Tibial nerve (tissue), 3 donors: ENCODE results near the gene CARS2.

ENCODE experiments used
- POLR2A ChIP-seq, 2 donors: fragments of 450-650 bp; IDR thresholded peaks; one replicate each; pipeline ENCODE4 v1.6.1; 2017; ENCODE audit warnings: antibody characterized with exemption in 2 of 2, mild to moderate bottlenecking in 2 of 2, moderate library complexity in 2 of 2
- TF ChIP-seq, protein P1 (sequence below), 5 experiments: fragments of 200-600 bp in 3 of 5; fragments of 450-650 bp in 2 of 5; sonication (generic) in 3 of 5; IDR thresholded peaks; one replicate each; pipeline ENCODE4 v1.5.1; 2016 to 2019; ENCODE audit warnings: antibody characterized with exemption in 5 of 5, mild to moderate bottlenecking in 3 of 5, moderate library complexity in 2 of 5

- TF ChIP-seq, protein P1, sequence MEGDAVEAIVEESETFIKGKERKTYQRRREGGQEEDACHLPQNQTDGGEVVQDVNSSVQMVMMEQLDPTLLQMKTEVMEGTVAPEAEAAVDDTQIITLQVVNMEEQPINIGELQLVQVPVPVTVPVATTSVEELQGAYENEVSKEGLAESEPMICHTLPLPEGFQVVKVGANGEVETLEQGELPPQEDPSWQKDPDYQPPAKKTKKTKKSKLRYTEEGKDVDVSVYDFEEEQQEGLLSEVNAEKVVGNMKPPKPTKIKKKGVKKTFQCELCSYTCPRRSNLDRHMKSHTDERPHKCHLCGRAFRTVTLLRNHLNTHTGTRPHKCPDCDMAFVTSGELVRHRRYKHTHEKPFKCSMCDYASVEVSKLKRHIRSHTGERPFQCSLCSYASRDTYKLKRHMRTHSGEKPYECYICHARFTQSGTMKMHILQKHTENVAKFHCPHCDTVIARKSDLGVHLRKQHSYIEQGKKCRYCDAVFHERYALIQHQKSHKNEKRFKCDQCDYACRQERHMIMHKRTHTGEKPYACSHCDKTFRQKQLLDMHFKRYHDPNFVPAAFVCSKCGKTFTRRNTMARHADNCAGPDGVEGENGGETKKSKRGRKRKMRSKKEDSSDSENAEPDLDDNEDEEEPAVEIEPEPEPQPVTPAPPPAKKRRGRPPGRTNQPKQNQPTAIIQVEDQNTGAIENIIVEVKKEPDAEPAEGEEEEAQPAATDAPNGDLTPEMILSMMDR (IDR thresholded peaks at IDR 0.05) = no peak
- TF ChIP-seq POLR2A (IDR thresholded peaks at IDR 0.05) = no peak
These were observed 16.2 kb downstream of the CARS2 start for GRCh38 chr13:110689711-110690110.
